AG09319 (cell line): ENCODE measurements around the gene FCN1.

Experiments
- DNase-seq: peaks from one replicate; pipeline ENCODE4 v3.0.0-alpha.2; 2010; ENCODE audit warnings: low read depth; ENCODE audit errors: extremely low read depth
- CTCF ChIP-seq: IDR thresholded peaks from 2 replicates; pipeline ENCODE4 v1.5.1; 2011; ENCODE audit warnings: low read depth, mild to moderate bottlenecking, inconsistent platforms, low read length, moderate library complexity

FCN1 gene

GRCh38 chr9:134917431-134918373, at the start of gene FCN1:
Gene FCN1 (minus strand): TSS chr9:134917912. CDS start chr9:134917871, 41 bp downstream.
- no peak for DNase-seq
- no peak for TF ChIP-seq CTCF

GRCh38 chr9:134966697-134967546, 49.2 kb upstream of the FCN1 start:
- TF ChIP-seq CTCF = no peak
- no peak for DNase-seq

DNA sequence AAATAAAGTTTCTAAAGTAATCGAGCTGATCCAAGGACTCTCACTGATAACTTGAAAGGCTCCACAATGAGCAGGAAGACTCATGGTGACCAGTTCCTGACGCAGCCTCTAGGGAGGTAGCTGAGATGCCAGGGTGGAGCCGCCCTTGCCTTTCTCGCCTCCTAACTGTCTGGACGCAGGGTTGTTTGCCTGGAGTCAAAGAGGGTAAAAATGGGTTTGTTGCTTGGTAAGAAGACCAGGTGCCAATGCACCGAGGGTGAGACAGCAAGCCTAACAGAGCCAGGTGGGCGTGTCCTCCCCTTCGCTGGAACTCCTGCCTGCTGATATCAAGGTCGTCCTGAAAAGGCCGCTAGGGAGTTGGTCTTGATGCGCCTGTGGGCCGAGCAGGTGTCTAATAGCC, 48.6 kb upstream of the FCN1 start:
- no peak for DNase-seq
- no peak for TF ChIP-seq CTCF

GRCh38 chr9:134965851-134966250, 48.1 kb upstream of the FCN1 start:
- DNase-seq = no peak
- TF ChIP-seq CTCF = no peak

- no peak for TF ChIP-seq CTCF
- DNase-seq = no peak
Observed at GRCh38 chr9:134965411-134965810, 47.7 kb upstream of the FCN1 start.

GRCh38 chr9:134964271-134965055, 46.8 kb upstream of the FCN1 start:
- TF ChIP-seq CTCF = no peak

More at GRCh38 chr9:134964271-134965055, 46.8 kb upstream of the FCN1 start:
- DNase-seq = no peak
